CD4-positive, alpha-beta memory T cell (primary cell): ENCODE data around the gene HDAC4. TPM values are rescaled to one million over a fixed set of nuclear protein-coding genes. Genes with fewer than 3 reads are reported as not detected.

Source experiments
- CTCF ChIA-PET: fragments of 350-600 bp; sonication (Branson Sonifier 250); formaldehyde crosslinking; loops from one replicate; lab custom pipeline; 2021; ENCODE audit warnings: inconsistent platforms; ENCODE audit not compliant: partially characterized antibody; lab: Charles Lee
- POLR2A ChIA-PET: fragments of 350-600 bp; sonication (Branson Sonifier 250); formaldehyde crosslinking; loops from one replicate; lab custom pipeline; 2021; ENCODE audit not compliant: partially characterized antibody; lab: Charles Lee
- DNase-seq, 5 donors: peaks; one replicate each; pipeline versions ENCODE4 v3.0.0 to v3.0.0-alpha.2; 2020 to 2022; ENCODE audit warnings: mixed read lengths in 1 of 5
- H3K27ac ChIP-seq: one replicate; pipeline ENCODE4 v1.7.0; 2013; ENCODE audit warnings: low read depth, low read length
- H3K27me3 ChIP-seq: 2 replicates; pipeline ENCODE4 v1.7.0; 2013; ENCODE audit warnings: mild to moderate bottlenecking, low read length, moderate library complexity; ENCODE audit not compliant: insufficient read depth
- H3K36me3 ChIP-seq: 2 replicates; pipeline ENCODE4 v1.7.0; 2013; ENCODE audit warnings: mild to moderate bottlenecking, low read length, moderate library complexity; ENCODE audit not compliant: insufficient read depth
- H3K4me1 ChIP-seq: 2 replicates; pipeline ENCODE4 v1.7.0; 2013; ENCODE audit warnings: mild to moderate bottlenecking, low read length, moderate library complexity; ENCODE audit not compliant: insufficient read depth
- H3K4me3 ChIP-seq, 2 donors: one replicate each; pipeline ENCODE4 v1.7.0; 2013; ENCODE audit warnings: low read length in 2 of 2, mild to moderate bottlenecking in 1 of 2
- H3K9me3 ChIP-seq, 2 donors: one replicate each; pipeline ENCODE4 v1.7.0; 2013; ENCODE audit warnings: low read length in 2 of 2, control low read depth in 1 of 2; ENCODE audit not compliant: control insufficient read depth in 1 of 2
- H3K27ac Mint-ChIP-seq, 7 donors: one replicate each; pipeline ENCODE4 v1.8.0; 2020 to 2021; ENCODE audit warnings: mixed read lengths in 7 of 7, mild to moderate bottlenecking in 6 of 7, inconsistent platforms in 3 of 7, moderate library complexity in 3 of 7
- H3K27me3 Mint-ChIP-seq, 2 donors: one replicate each; pipeline ENCODE4 v1.8.0; 2020 to 2021; ENCODE audit warnings: mixed read lengths in 2 of 2
- H3K36me3 Mint-ChIP-seq, 2 donors: one replicate each; pipeline ENCODE4 v1.8.0; 2020 to 2021; ENCODE audit warnings: mixed read lengths in 2 of 2, inconsistent platforms in 1 of 2, mild to moderate bottlenecking in 1 of 2
- H3K4me1 Mint-ChIP-seq, 4 donors: one replicate each; pipeline ENCODE4 v1.8.0; 2020 to 2021; ENCODE audit warnings: mixed read lengths in 4 of 4, mild to moderate bottlenecking in 1 of 4
- H3K4me3 Mint-ChIP-seq, 8 donors: one replicate each; pipeline ENCODE4 v1.8.0; 2020 to 2021; ENCODE audit warnings: mixed read lengths in 8 of 8, mild to moderate bottlenecking in 7 of 8, moderate library complexity in 6 of 8, inconsistent platforms in 3 of 8
- H3K9me3 Mint-ChIP-seq, 8 donors: one replicate each; pipeline ENCODE4 v1.8.0; 2020 to 2021; ENCODE audit warnings: mixed read lengths in 8 of 8, mild to moderate bottlenecking in 5 of 8, inconsistent platforms in 3 of 8, moderate library complexity in 1 of 8
- intact Hi-C: fragments of 100-400 bp; cut with micrococcal nuclease; formaldehyde crosslinking; loops from one replicate; pipeline ENCODE4 v1.15.1; 2023
- polyA plus RNA-seq, 2 donors: library from polyadenylated mRNA; unstranded; fragments of 300-500 nt; fragmentation: Illumina TruSeq; gene quantifications; one replicate each; pipeline ENCODE4 v1.2.3, GENCODE V29; 2021
- total RNA-seq, 2 experiments: library from RNA; stranded (reverse); gene quantifications; one replicate each; pipeline ENCODE4 v1.2.3, GENCODE V29; 2021

HDAC4 gene
- total and polyA plus RNA-seq, 4 experiments from 2014 or later, result 1.4 to 59.7 (median 30.4) TPM

DNA sequence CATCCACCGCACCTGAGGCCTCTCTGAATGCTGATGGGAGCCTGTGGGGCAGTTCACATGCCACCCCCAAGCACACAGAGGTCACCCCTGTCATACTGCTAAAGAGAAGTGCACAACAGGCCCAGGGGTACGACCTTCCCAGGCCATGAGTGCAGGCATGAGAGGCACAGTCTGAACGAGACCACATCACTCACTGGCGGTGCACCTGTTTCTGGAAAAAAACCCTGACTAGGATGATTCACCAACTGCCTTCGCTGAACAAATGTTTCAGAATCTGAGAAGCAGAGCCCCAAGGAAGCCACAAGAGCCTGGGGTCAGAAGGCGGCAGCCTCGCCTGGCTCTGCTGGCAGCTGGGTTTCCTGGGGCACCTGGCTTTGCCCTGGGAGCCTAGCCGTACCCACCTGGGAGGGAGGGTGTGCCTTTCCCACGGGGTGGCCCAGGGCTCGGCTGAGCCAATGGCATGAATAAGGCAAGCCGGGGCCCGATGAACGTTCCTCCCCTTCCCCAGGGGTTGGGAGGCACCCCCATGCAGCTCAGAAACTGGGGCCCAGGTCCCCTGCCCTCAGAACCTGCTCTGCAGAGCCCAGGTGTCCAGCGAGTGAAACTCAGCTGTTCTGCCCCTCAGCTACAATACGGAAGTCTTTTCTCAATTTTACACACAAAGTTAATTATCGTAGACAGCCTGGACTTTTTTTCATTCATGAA, 73.8 kb downstream of the HDAC4 start:
- DNase-seq, result peak; percentile 65 to 89 (median 70)
- intact Hi-C loops, result loop anchor here (2.0 to 5.0 kb wide), 4 partner anchors 40 to 75 kb away; partner anchors contain the start of gene HDAC4
- POLR2A ChIA-PET, result interaction anchor here (0.9 to 3.0 kb wide), 8 partner anchors 10 to 74 kb away, joined by 3 to 16 read pairs (median 4); partner anchors contain the start of gene HDAC4

DNA sequence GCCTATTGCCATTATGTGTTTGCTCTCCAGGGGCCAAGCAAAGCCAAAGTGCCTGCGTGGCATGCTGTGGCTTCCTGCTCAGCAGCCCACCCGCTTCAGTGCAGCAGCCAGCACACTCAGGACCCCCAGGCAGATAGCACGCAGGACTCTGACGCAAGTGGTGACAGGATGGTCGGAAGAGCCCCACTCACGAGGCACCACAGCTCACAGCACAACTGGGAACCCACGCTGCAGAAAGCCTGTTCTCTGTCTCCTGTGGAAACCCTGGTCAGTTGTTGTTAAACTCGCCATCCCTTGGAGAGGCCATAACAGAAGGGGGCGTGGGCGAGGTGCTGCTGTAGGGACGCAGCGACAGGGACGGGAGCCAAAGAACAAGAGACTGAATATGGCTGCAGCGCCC, 76.4 kb downstream of the HDAC4 start:
- H3K4me3 ChIP-seq, result no peak overlapping the region
- H3K4me3 Mint-ChIP-seq, result peak overlapping the region in 1 of 8 donors; percentile 56
- POLR2A ChIA-PET, result interaction anchor here (1.1 to 2.3 kb wide), 3 partner anchors 57 to 77 kb away, joined by 3 to 8 read pairs (median 7); partner anchors contain the start of gene HDAC4

More for the DNA sequence above, 73.8 kb downstream of the HDAC4 start:
- peak overlapping the region; percentile 89 to 96 (median 95) for H3K27ac Mint-ChIP-seq
- CTCF ChIA-PET, result interaction anchor here (0.6 to 2.2 kb wide), 2 partner anchors 59 to 1327 kb away, joined by 3 to 6 read pairs; no protein-coding TSS in a partner anchor
- no peak overlapping the region for H3K4me3 ChIP-seq
- H3K36me3 Mint-ChIP-seq, result peaks cover 0 to 7% of the 10 kb centered on the region in 2 donors
- H3K27me3 ChIP-seq, result no peaks in the 10 kb centered on the region
- H3K4me1 ChIP-seq, result peaks cover 61% of the 10 kb centered on the region
- no peaks in the 10 kb centered on the region for H3K9me3 ChIP-seq
- H3K36me3 ChIP-seq, result no peaks in the 10 kb centered on the region
- peak overlapping the region; percentile 46 for H3K27ac ChIP-seq
- H3K4me3 Mint-ChIP-seq, result peak overlapping the region in 7 of 8 donors; percentile 46 to 76 (median 59)
- peaks cover 43 to 79% (median 59%) of the 10 kb centered on the region in 4 donors for H3K4me1 Mint-ChIP-seq
- peaks cover 0 to 2% (median 0%) of the 10 kb centered on the region in 8 donors for H3K9me3 Mint-ChIP-seq
- no peaks in the 10 kb centered on the region for H3K27me3 Mint-ChIP-seq

GRCh38 chr2:239323447-239323846, 77.4 kb downstream of the HDAC4 start:
- Mint-ChIP-seq H3K36me3 (peaks cover 3 to 7% of the 10 kb centered on the region in 2 donors), H3K27ac (peak overlapping the region; percentile 77 to 98 (median 97)), H3K4me3 (no peak overlapping the region), H3K27me3 (no peaks in the 10 kb centered on the region), H3K9me3 (peaks cover 0 to 4% (median 0%) of the 10 kb centered on the region in 8 donors), H3K4me1 (peaks cover 50 to 86% (median 70%) of the 10 kb centered on the region in 4 donors)
- DNase-seq, result no peak
- ChIA-PET CTCF (interaction anchor here (1.4 to 2.8 kb wide), 3 partner anchors 19 to 75 kb away, joined by 3 to 16 read pairs (median 3); no protein-coding TSS in a partner anchor), POLR2A (interaction anchor here (1.0 to 3.5 kb wide), 7 partner anchors 35 to 78 kb away, joined by 3 to 20 read pairs (median 6); partner anchors contain the start of gene HDAC4)
- H3K4me1 ChIP-seq, result peaks cover 75% of the 10 kb centered on the region
- no peaks in the 10 kb centered on the region for H3K9me3 ChIP-seq
- H3K4me3 ChIP-seq, result no peak overlapping the region
- H3K27ac ChIP-seq, result no peak overlapping the region
- H3K36me3 ChIP-seq, result no peaks in the 10 kb centered on the region
- no peaks in the 10 kb centered on the region for H3K27me3 ChIP-seq
- intact Hi-C loops, result no loop called here

More for the DNA sequence above, 76.4 kb downstream of the HDAC4 start:
- CTCF ChIA-PET, result interaction anchor here (1.4 kb wide), 1 partner anchor 74 kb away, joined by 3 read pairs; no protein-coding TSS in a partner anchor
- Histone ChIP-seq H3K27me3 (no peaks in the 10 kb centered on the region), H3K4me1 (peaks cover 72% of the 10 kb centered on the region), H3K36me3 (no peaks in the 10 kb centered on the region), H3K9me3 (no peaks in the 10 kb centered on the region), H3K27ac (no peak overlapping the region)
- intact Hi-C loops, result no loop called here
- Mint-ChIP-seq H3K36me3 (peaks cover 3 to 7% of the 10 kb centered on the region in 2 donors), H3K27ac (peak overlapping the region in 5 of 7 donors; percentile 23 to 85 (median 67)), H3K4me1 (peaks cover 46 to 82% (median 64%) of the 10 kb centered on the region in 4 donors), H3K27me3 (no peaks in the 10 kb centered on the region), H3K9me3 (peaks cover 0 to 4% (median 0%) of the 10 kb centered on the region in 8 donors)
- no peak for DNase-seq

- Histone ChIP-seq H3K4me1 (peaks cover 67% of the 10 kb centered on the region), H3K4me3 (no peak overlapping the region), H3K27me3 (no peaks in the 10 kb centered on the region), H3K27ac (peak overlapping the region; percentile 51), H3K36me3 (no peaks in the 10 kb centered on the region), H3K9me3 (no peaks in the 10 kb centered on the region)
- DNase-seq, result peak in 3 of 5 donors; percentile 30 to 57 (median 40)
- no peaks in the 10 kb centered on the region for H3K27me3 Mint-ChIP-seq
- intact Hi-C loops, result loop anchor here (1.0 kb wide), 1 partner anchor 24 kb away; no protein-coding TSS in a partner anchor
- ChIA-PET CTCF (interaction anchor here (1.4 to 3.3 kb wide), 4 partner anchors 18 to 55 kb away, joined by 3 to 19 read pairs (median 10); no protein-coding TSS in a partner anchor), POLR2A (interaction anchor here (0.8 to 3.5 kb wide), 14 partner anchors 22 to 92 kb away, joined by 3 to 20 read pairs (median 6); partner anchors contain the start of gene HDAC4)
- peak overlapping the region; percentile 94 to 98 (median 98) for H3K27ac Mint-ChIP-seq
- peak overlapping the region in 7 of 8 donors; percentile 25 to 77 (median 72) for H3K4me3 Mint-ChIP-seq
- H3K9me3 Mint-ChIP-seq, result peaks cover 0 to 4% (median 0%) of the 10 kb centered on the region in 8 donors
- H3K36me3 Mint-ChIP-seq, result peaks cover 3 to 7% of the 10 kb centered on the region in 2 donors
- H3K4me1 Mint-ChIP-seq, result peaks cover 47 to 82% (median 67%) of the 10 kb centered on the region in 4 donors
Observed at GRCh38 chr2:239322416-239323086, 78.3 kb downstream of the HDAC4 start.

GRCh38 chr2:239321596-239322415, 79.0 kb downstream of the HDAC4 start:
- Histone ChIP-seq H3K27ac (peak overlapping the region; percentile 51), H3K4me3 (peak overlapping the region in 1 of 2 donors; percentile 8), H3K27me3 (no peaks in the 10 kb centered on the region), H3K4me1 (peaks cover 59% of the 10 kb centered on the region), H3K36me3 (no peaks in the 10 kb centered on the region), H3K9me3 (no peaks in the 10 kb centered on the region)
- peak overlapping the region; percentile 94 to 98 (median 98) for H3K27ac Mint-ChIP-seq
- H3K4me1 Mint-ChIP-seq, result peaks cover 45 to 77% (median 60%) of the 10 kb centered on the region in 4 donors
- peak overlapping the region; percentile 56 to 77 (median 72) for H3K4me3 Mint-ChIP-seq
- peaks cover 3 to 7% of the 10 kb centered on the region in 2 donors for H3K36me3 Mint-ChIP-seq
- POLR2A ChIA-PET, result interaction anchor here (0.8 to 3.5 kb wide), 13 partner anchors 22 to 91 kb away, joined by 3 to 20 read pairs (median 7); partner anchors contain the start of gene HDAC4
- no peaks in the 10 kb centered on the region for H3K27me3 Mint-ChIP-seq
- peaks cover 0 to 4% (median 0%) of the 10 kb centered on the region in 8 donors for H3K9me3 Mint-ChIP-seq
- peak; percentile 50 to 72 (median 63) for DNase-seq
- intact Hi-C loops, result loop anchor here (1.0 kb wide), 1 partner anchor 24 kb away; no protein-coding TSS in a partner anchor
- CTCF ChIA-PET, result interaction anchor here (0.7 to 3.3 kb wide), 5 partner anchors 17 to 54 kb away, joined by 3 to 19 read pairs (median 5); no protein-coding TSS in a partner anchor
